NCI-H2196 treated with DMSO at 0.1 percent for 48 hours (cell line): ENCODE measurements around the gene RASSF3.
A peak's percentile ranks its signal among the peaks of the same experiment; 100 is the strongest.
"Not testable (repeated sequence)": the region's sequence is repeated elsewhere in the genome, so short reads cannot be mapped to it uniquely, and the experiment has no call there.

Experiments used
- DNase-seq: peaks from one replicate; lab custom pipeline; 2025; ENCODE audit not compliant: unreplicated experiment; lab: John Stamatoyannopoulos, UW

RASSF3 gene

GRCh38 chr12:64633011-64633939, 23.0 kb downstream of the RASSF3 start:
- peak; percentile 18 for DNase-seq

- DNase-seq = no peak
These were observed 23.6 kb downstream of the RASSF3 start for GRCh38 chr12:64633940-64634337.

GRCh38 chr12:64634508-64635092, 24.3 kb downstream of the RASSF3 start:
- DNase-seq = no peak

- no peak for DNase-seq
These were observed 25.2 kb downstream of the RASSF3 start for GRCh38 chr12:64635356-64635998.

GRCh38 chr12:64636856-64637255, 26.6 kb downstream of the RASSF3 start:
- no peak for DNase-seq

- no peak for DNase-seq
These were observed 29.2 kb downstream of the RASSF3 start for GRCh38 chr12:64639466-64639865.

GRCh38 chr12:64646318-64646717, 36.0 kb downstream of the RASSF3 start:
- no peak for DNase-seq

- no peak for DNase-seq
These were observed 39.2 kb downstream of the RASSF3 start for GRCh38 chr12:64649487-64649886.

- DNase-seq = no peak
These were observed 40.5 kb downstream of the RASSF3 start for GRCh38 chr12:64650762-64651161.

- no peak for DNase-seq
These were observed 42.1 kb downstream of the RASSF3 start for GRCh38 chr12:64652346-64652745.

GRCh38 chr12:64653123-64653522, 42.8 kb downstream of the RASSF3 start:
- DNase-seq = no peak

GRCh38 chr12:64653907-64654306, 43.6 kb downstream of the RASSF3 start:
- not testable (repeated sequence) for DNase-seq

- DNase-seq = no peak
These were observed 44.8 kb downstream of the RASSF3 start for GRCh38 chr12:64655141-64655540.

- DNase-seq = no peak
These were observed 46.1 kb downstream of the RASSF3 start for GRCh38 chr12:64656429-64656828.

- no peak for DNase-seq
These were observed 48.7 kb downstream of the RASSF3 start for GRCh38 chr12:64658892-64659481.

- no peak for DNase-seq
These were observed 50.1 kb downstream of the RASSF3 start for GRCh38 chr12:64660237-64661018.

- DNase-seq = no peak
These were observed 52.7 kb downstream of the RASSF3 start for GRCh38 chr12:64663015-64663414.

GRCh38 chr12:64665514-64665913, 55.2 kb downstream of the RASSF3 start:
- DNase-seq = no peak

GRCh38 chr12:64666054-64666914, 56.0 kb downstream of the RASSF3 start:
- no peak for DNase-seq

- no peak for DNase-seq
These were observed 57.5 kb downstream of the RASSF3 start for GRCh38 chr12:64667793-64668192.
